UCSD-AML1 (cell line): Measurements from ENCODE around the gene DSG2.

Experiments
- DNase-seq: peaks from one replicate; lab custom pipeline; 2025; ENCODE audit not compliant: unreplicated experiment; lab: John Stamatoyannopoulos, UW

Gene DSG2

GRCh38 chr18:31554776-31555175 lies 56.8 kb downstream of the DSG2 start:
- no peak for DNase-seq

GRCh38 chr18:31555971-31556747 lies 58.2 kb downstream of the DSG2 start:
- no peak for DNase-seq

GRCh38 chr18:31557446-31557845 lies 59.5 kb downstream of the DSG2 start:
- DNase-seq = no peak

- DNase-seq = no peak
Measured at GRCh38 chr18:31558567-31558966, 60.6 kb downstream of the DSG2 start.

DNA sequence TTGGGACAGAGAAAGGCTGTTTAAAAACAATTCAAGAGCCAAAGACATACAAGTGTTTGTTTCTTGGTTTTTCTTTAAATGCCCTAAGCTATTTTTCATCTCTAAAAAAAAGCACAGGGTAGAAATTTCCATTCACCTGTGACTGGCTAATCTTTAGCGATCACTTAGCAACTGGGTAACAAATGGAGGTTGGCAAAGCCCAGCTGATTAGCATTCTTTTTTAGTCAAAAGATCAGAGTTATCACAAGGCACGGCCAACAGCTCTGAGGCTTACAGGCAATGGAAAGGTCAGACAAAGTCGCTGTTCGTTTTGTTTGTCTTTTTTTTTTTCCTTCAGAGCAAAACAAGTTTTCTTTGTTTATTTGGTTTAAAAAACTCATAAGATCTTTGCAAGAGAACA lies 64.7 kb downstream of the DSG2 start:
- DNase-seq = no peak

DNA sequence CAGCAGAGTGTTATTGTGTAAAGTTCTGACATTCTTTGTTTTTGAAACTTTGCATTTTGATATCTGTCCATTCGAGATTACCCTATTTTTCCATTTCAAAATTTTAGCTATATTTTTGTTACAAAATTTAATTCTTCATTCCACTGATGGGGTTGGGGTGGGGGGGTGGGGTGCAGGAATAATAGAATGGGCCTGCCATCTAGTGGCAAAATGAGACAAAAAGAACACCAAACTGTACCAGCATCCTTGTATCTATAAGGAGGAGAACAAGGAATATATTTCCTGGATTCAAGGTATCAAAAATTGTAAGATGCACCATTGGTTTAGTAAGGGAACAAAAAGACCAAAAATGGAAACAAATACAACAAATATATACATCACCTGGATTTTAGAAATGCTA lies 65.8 kb downstream of the DSG2 start:
- DNase-seq = no peak

DNA sequence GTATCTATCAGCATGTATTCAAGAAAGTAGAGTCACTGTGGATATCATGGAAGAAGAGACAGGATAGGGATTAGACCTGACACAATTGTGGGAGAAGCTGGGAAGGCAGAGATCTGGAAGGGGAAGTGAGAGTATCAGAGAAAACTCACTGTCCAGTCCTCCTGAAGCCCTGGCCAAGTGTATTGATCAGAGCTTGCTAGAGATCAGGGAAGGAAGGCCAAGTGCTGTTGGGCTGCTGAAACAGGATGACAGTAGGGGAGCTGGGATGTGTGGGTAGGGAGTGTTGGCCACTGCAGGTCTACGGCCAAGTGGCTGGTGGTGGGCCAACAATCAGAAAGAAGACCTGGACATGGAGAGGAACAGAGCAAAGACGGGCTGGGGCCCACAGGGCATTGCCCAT lies 67.4 kb downstream of the DSG2 start:
- DNase-seq = no peak

DNA sequence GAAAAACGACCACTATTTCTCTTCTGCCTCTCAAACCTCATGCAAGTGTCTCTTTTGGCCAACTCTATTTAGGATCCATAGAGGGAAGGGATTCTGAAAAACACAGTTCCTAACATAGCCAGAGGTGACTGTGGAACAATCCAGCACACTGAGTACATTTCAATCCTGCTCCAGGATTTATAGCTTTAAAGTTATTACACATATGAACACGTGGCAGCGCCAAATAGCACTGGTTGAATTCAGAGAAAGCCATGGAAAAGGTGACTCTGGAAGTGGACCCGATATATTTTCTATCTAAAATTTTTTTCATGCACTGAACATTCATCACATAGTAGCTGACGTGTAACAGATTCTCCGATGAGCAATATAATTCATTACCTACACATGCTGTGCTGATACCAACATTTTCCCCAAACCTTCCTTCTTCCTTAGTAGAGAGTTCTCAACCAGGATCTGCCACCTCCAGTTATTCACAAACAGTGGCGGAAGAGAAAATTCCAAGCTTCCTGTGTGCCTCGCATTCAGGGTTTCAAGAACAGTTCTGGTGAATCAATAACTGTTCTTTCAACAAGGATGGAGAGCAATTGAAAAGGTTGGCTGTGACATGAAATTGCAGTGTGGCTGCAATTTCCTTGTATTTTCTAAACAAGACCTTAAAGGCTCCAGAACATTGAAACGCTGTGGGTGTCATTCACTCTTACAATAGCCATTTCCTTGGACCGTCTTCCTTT lies 68.0 kb downstream of the DSG2 start:
- DNase-seq = no peak

DNA sequence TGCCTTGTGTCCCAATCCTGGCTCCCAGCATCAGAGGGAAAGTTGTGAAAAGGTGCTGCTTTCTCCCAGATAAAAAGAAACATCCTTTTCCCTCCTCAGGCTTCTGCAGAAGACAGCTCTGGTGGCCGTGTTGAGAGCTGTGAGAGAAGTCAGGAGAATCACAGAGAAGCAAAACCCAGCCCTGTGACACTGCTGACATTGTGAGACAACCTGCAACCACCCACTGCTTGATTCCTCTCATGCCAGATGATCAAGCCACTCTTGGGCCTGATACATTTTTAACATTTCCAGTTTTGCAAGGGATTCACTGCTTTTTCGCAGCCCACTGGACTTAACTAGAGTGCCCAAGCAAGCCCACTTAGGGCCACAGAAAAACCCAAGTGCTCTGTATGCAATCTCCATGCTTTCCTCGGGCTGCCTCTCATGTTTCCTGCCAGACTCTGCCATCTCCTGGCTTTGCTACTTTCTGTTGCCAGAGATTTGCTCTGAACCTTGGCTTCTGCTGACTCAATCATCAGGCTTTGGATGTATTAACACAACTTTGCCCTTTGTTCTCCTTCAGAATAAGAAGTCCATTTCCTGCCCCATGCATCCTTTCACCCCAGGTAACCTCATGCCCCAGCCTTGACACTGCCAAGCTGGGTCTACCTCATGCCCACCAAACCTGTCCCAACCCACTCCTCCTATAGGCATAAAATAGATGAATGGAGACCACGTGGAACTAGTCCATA lies 68.8 kb downstream of the DSG2 start:
- no peak for DNase-seq

DNA sequence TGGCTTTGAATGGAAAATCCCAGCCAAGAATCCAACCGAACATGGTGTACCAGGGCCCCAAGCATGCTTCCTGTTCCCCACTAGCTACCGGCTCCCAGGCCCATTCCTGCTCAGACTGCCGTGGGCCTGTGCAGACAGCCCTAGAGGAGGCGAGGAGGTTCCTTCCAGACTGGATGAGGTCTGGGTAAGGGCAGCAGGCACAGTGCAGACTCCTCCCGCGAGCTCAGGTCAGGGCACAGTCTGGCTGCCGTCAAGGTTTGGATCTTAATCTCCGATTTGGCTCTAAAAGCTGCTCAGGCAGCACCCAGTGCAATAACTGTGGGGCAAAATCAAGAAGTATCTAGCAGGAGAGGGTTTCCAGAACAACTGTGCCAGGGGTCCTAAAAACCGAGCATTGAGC lies 74.4 kb downstream of the DSG2 start:
- no peak for DNase-seq

GRCh38 chr18:31573051-31573450 lies 75.1 kb downstream of the DSG2 start:
- DNase-seq = no peak

DNA sequence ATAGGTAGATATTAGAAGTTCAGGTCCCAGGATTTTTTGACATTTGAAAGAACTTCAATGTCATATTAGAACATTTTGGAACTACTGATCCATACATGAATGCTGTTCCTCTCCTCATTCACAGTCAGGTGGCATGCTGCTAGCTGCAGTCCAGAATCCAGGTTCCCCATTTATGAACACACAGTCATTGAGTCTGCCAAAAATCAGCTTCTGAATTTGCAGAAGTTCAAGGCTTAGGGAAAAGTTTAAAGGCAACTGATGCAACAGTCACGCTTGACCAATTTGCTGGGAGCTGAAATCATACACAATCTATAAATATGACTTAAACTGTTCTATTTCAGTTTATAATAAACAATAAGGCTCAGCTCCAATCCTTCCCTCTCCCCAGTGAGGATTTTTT lies 76.4 kb downstream of the DSG2 start:
- DNase-seq = no peak

DNA sequence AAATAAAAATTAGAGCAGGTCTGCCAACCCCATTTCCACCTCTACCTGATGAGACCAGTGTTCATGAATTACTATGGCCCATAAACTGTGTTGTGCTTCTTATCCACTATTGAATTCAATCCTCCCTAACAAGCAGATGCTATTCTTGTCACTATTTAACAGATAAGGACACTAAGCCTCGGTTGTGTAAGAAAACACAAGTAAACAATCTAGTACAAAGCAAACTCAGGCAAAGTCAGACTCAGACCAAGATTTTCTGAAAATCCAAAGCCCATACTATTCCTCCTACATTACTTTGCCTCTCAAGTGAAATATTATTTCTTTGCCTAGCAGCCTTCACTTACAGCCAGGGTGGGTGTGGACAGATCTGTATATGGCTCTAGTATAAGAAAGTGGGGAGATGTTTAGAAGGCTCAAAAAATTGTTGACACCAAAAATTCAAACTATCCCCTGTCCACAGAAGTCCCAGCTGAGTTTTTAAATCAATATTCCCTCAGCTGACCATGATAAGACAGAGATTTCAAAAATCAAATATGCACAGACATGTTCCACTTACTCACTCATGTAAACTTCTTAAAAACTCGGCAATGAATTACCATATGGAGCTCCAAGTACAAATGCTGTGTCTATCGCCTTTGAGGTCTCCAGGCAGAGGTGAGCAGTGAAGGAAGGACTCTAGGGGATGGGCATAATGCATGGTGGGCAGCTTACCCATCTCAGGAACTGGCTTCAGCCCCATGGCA lies 77.7 kb downstream of the DSG2 start:
- no peak for DNase-seq

DNA sequence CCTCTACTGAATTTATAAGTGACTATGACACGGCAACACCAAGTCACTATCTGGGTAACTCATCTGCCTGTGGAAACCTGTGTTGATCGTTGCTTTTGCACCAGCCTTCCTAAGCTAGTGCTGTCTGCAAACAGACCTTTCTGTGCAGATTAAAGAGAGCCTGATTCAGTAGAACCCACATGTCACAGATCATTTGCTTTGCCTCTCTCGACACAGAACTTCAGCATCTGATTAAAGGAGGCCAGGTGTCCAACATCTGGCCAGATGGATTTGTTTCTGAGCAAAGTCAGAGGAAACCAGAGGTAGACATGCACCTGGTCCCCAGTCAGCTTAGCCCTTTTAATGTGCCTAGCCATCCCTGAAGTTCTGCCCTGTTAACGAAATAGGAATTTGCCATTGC lies 78.7 kb downstream of the DSG2 start:
- DNase-seq = no peak

GRCh38 chr18:31577195-31577594 lies 79.2 kb downstream of the DSG2 start:
- DNase-seq = no peak

DNA sequence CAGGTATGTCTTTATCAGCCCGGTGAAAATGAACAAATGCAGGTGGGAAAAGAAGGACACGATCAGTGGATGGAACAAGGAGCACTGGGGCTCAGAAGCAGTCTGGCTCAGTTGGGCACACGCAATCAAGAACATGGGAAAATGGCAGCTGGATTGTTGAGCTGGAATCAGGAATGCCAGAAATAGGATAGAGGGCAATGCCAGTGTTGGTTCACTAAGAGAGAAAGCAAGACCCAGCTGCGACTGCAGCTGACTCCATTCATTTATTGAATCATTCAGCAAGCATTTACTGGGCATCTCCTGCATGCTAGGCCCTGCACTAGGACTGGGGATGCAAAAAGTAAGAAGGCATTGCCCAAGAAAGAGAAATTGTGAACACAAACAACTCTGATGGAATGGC lies 80.1 kb downstream of the DSG2 start:
- no peak for DNase-seq

DNA sequence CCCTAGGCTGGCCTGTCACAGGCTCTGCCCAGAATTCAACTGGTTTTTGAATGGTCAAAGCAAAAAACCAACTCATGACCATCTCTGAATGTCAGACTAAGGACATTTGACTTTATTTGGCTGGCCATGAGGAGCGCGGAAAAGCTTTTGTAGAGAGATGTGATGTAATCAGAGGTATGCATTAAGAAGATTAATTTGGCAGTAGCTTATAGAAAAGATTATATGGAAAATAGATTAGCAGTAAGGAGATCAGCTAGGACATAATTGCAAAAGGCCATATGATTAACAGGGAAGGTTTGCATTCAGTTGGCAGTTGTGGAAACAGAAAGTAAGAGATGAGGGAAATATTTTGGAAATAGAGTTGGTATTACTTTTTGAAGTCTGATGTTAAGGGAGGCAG lies 81.4 kb downstream of the DSG2 start:
- no peak for DNase-seq

DNA sequence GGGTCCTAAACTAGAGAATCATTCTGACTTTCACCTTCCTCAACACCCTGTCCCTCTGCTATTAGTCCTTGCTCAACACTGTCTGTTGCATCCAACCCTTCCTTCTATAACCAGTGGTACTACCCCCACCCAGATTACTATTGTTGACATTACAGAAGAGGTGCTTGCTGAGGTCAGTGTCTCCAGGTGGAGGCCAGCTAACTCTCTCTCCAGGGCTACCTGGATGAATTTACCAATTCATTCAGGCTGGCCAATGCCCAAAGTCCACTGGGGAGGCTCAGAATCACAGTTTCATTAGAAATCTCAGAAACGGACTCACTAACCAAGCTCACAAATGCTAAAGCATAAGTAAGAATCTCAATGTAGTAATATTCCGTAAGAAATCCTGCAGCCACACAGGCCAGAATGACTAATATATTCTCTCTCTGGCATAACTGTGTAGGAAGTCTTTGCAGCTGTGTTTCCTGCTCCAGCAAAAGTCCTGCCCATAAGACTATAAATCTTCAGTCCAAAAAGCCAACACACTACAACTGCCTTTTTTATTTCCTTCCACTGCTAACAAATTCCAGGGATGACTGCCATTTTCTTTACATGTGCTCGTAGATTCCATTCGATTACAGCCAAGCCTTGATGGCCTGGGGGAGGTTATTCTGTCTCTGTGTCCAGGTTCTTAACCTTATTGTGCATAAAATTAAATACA lies 83.7 kb downstream of the DSG2 start:
- no peak for DNase-seq

- DNase-seq = no peak
Measured at GRCh38 chr18:31583185-31583854, 85.3 kb downstream of the DSG2 start.

DNA sequence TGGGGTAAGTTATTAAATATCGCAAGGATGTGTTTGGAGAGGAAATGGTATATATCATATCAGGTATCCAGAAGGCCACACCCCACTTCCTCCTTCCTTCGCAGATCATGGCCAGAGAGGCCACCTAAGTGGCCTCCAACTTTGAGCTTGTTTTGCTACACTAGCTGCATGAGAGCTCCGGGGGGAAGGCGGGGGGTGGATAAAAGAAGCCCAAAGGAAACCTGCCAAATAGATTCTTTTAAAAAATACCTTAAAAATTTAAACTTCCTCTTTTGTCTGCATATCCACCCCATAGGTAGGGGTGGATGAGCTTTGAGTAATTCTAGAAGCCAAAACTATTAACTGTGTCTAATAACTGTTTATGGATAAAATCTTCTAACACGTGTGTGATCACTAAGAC lies 88.0 kb downstream of the DSG2 start:
- DNase-seq = no peak
